MCF 10A (cell line): ENCODE measurements around the gene EPB41L4A. TPM values are rescaled to one million over a fixed set of nuclear protein-coding genes. Genes with fewer than 3 reads are reported as not detected.

Experiments
- BruUV-seq: library from RNA; stranded (reverse); fragments of 400-500 nt; replicated peaks from 2 replicates; lab custom pipeline; 2021; lab: Mats Ljungman, UMichigan
- CTCF ChIA-PET: fragments of 300-600 bp; sonication (Branson Sonifier 250); formaldehyde crosslinking; extraction: SDS; loops from one replicate; lab custom pipeline; 2021; ENCODE audit warnings: antibody characterized with exemption, inconsistent platforms; lab: Yijun Ruan, JAX
- POLR2A ChIA-PET: fragments of 300-600, 350-650 bp; sonication (Branson Sonifier 250); formaldehyde crosslinking; extraction: SDS; loops from one replicate; lab custom pipeline; 2020; ENCODE audit warnings: antibody characterized with exemption, inconsistent platforms; lab: Yijun Ruan, JAX
- DNase-seq: peaks from one replicate; pipeline ENCODE4 v3.0.0-alpha.2; 2018; ENCODE audit not compliant: unreplicated experiment
- H3K27ac Mint-ChIP-seq: one replicate; pipeline ENCODE4 v1.8.0; 2022; ENCODE audit warnings: mild to moderate bottlenecking, low read depth, mixed read lengths; ENCODE audit not compliant: unreplicated experiment
- H3K27me3 Mint-ChIP-seq: one replicate; pipeline ENCODE4 v1.8.0; 2022; ENCODE audit warnings: mixed read lengths; ENCODE audit not compliant: insufficient read depth, unreplicated experiment
- H3K36me3 Mint-ChIP-seq: one replicate; pipeline ENCODE4 v1.8.0; 2022; ENCODE audit warnings: mild to moderate bottlenecking, moderate library complexity, mixed read lengths; ENCODE audit not compliant: insufficient read depth, unreplicated experiment
- H3K4me1 Mint-ChIP-seq: one replicate; pipeline ENCODE4 v1.8.0; 2022; ENCODE audit warnings: mixed read lengths; ENCODE audit not compliant: insufficient read depth, unreplicated experiment
- H3K4me3 Mint-ChIP-seq: one replicate; pipeline ENCODE4 v1.8.0; 2022; ENCODE audit warnings: mild to moderate bottlenecking, moderate library complexity, mixed read lengths; ENCODE audit not compliant: unreplicated experiment
- H3K9me3 Mint-ChIP-seq: one replicate; pipeline ENCODE4 v1.8.0; 2022; ENCODE audit warnings: mixed read lengths; ENCODE audit not compliant: unreplicated experiment
- CTCF ChIP-seq: fragments of 200-600 bp; IDR thresholded peaks from one replicate; pipeline ENCODE4 v1.8.0; 2022; ENCODE audit warnings: antibody characterized with exemption, mild to moderate bottlenecking; ENCODE audit not compliant: unreplicated experiment
- intact Hi-C: fragments of 100-400 bp; cut with micrococcal nuclease; formaldehyde crosslinking; loops from 2 replicates; pipeline ENCODE4 v1.14.1; 2022
- total RNA-seq: library from RNA; stranded (reverse); gene quantifications from 2 replicates; pipeline ENCODE4 v1.2.3, GENCODE V29; 2022

EPB41L4A gene
- total RNA-seq, 1 experiment from 2014 or later, result 12.4 TPM

DNA sequence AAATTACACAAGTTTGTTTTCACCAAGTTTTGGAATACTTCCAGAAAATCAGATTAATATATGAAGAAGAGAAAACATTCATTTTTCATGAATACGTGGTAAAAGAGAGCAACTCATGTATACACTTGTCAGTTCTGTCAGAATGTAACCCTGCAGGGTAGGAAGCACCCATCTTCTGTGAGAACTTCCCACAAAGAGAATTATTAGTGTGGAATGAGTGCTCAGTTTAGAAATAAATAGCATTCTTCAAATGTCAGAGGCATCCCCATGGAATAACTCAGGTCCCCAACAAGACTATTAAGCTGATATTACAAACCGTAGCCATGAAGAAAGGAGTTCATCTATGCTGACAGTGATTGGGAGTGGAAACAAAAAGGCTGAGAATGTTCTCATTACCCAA lies 45.2 kb downstream of the EPB41L4A start:
- ChIA-PET POLR2A (interaction anchor here (0.7 kb wide), 1 partner anchor 9 kb away, joined by 4 read pairs; no protein-coding TSS in a partner anchor), CTCF (interaction anchor here (1.0 to 2.3 kb wide), 4 partner anchors 15 to 163 kb away, joined by 3 to 6 read pairs (median 4); partner anchors contain the start of gene EPB41L4A)
- no TSS peak for BruUV-seq
- no peaks in the 10 kb centered on the region for H3K9me3 Mint-ChIP-seq
- peaks cover 12% of the 10 kb centered on the region for H3K36me3 Mint-ChIP-seq
- no peak for DNase-seq
- no peaks in the 10 kb centered on the region for H3K4me1 Mint-ChIP-seq
- no peaks in the 10 kb centered on the region for H3K27me3 Mint-ChIP-seq
- intact Hi-C loops, result no loop called here
- no peak overlapping the region for H3K4me3 Mint-ChIP-seq
- no peak for TF ChIP-seq CTCF
- no peak overlapping the region for H3K27ac Mint-ChIP-seq

GRCh38 chr5:112372543-112372942 lies 46.5 kb downstream of the EPB41L4A start:
- TF ChIP-seq CTCF, result no peak
- Mint-ChIP-seq H3K9me3 (no peaks in the 10 kb centered on the region), H3K27ac (no peak overlapping the region), H3K4me3 (no peak overlapping the region), H3K36me3 (peaks cover 12% of the 10 kb centered on the region), H3K27me3 (no peaks in the 10 kb centered on the region), H3K4me1 (no peaks in the 10 kb centered on the region)
- peak; percentile 11 for DNase-seq
- intact Hi-C loops, result no loop called here
- CTCF ChIA-PET, result no interaction called here
- BruUV-seq, result no TSS peak
- POLR2A ChIA-PET, result interaction anchor here (1.6 kb wide), 1 partner anchor 31 kb away, joined by 3 read pairs; no protein-coding TSS in a partner anchor

- POLR2A ChIA-PET, result interaction anchor here (0.9 kb wide), 1 partner anchor 18 kb away, joined by 3 read pairs; no protein-coding TSS in a partner anchor
- H3K4me3 Mint-ChIP-seq, result no peak overlapping the region
- TF ChIP-seq CTCF, result no peak
- intact Hi-C loops, result no loop called here
- peaks cover 12% of the 10 kb centered on the region for H3K36me3 Mint-ChIP-seq
- H3K27ac Mint-ChIP-seq, result no peak overlapping the region
- H3K4me1 Mint-ChIP-seq, result no peaks in the 10 kb centered on the region
- BruUV-seq, result no TSS peak
- no peaks in the 10 kb centered on the region for H3K27me3 Mint-ChIP-seq
- H3K9me3 Mint-ChIP-seq, result no peaks in the 10 kb centered on the region
- CTCF ChIA-PET, result interaction anchor here (0.6 to 1.0 kb wide), 3 partner anchors 49 to 133 kb away, joined by 3 to 4 read pairs (median 3); no protein-coding TSS in a partner anchor
- no peak for DNase-seq
Observed at GRCh38 chr5:112371067-112371466, 48.0 kb downstream of the EPB41L4A start.

- Mint-ChIP-seq H3K27me3 (no peaks in the 10 kb centered on the region), H3K36me3 (peaks cover 10% of the 10 kb centered on the region), H3K27ac (no peak overlapping the region), H3K4me1 (no peaks in the 10 kb centered on the region), H3K4me3 (no peak overlapping the region), H3K9me3 (no peaks in the 10 kb centered on the region)
- ChIA-PET POLR2A (interaction anchor here (1.3 kb wide), 1 partner anchor 51 kb away, joined by 4 read pairs; no protein-coding TSS in a partner anchor), CTCF (interaction anchor here (0.6 kb wide), 1 partner anchor 79 kb away, joined by 3 read pairs; no protein-coding TSS in a partner anchor)
- BruUV-seq, result no TSS peak
- no peak for DNase-seq
- no peak for TF ChIP-seq CTCF
- intact Hi-C loops, result no loop called here
Observed at GRCh38 chr5:112367400-112367799, 51.7 kb downstream of the EPB41L4A start.
